Testis (tissue), 3 donors: Measurements from ENCODE around the gene MRNIP. TPM values are rescaled to one million over a fixed set of nuclear protein-coding genes. Genes with fewer than 3 reads are reported as not detected.

Source experiments
- DNase-seq: peaks from one replicate; pipeline ENCODE4 v3.0.0-alpha.2; 2019
- H3K27ac ChIP-seq, 2 donors: fragments of 200-600 bp; sonication (generic); one replicate each; pipeline ENCODE4 v1.5.1; 2019
- H3K27me3 ChIP-seq: fragments of 200-600 bp; sonication (generic); one replicate; pipeline ENCODE4 v1.5.1; 2019
- H3K36me3 ChIP-seq: fragments of 200-600 bp; sonication (generic); one replicate; pipeline ENCODE4 v1.5.1; 2017; ENCODE audit warnings: low read depth; ENCODE audit errors: missing control alignments
- H3K4me1 ChIP-seq: fragments of 200-600 bp; sonication (generic); one replicate; pipeline ENCODE4 v1.5.1; 2019
- H3K4me3 ChIP-seq, 2 donors: fragments of 200-600 bp; sonication (generic); one replicate each; pipeline ENCODE4 v1.5.1; 2017 to 2019
- H3K9me3 ChIP-seq: fragments of 200-600 bp; sonication (generic); one replicate; pipeline ENCODE4 v1.5.1; 2017
- CTCF ChIP-seq, 3 experiments: fragments of 450-650 bp in 2 of 3; fragments of 200-600 bp in 1 of 3; sonication (generic) in 1 of 3; IDR thresholded peaks; one replicate each; pipeline ENCODE4 v1.5.1; 2016 to 2019; ENCODE audit warnings: antibody characterized with exemption in 3 of 3, mild to moderate bottlenecking in 2 of 3, moderate library complexity in 1 of 3
- POLR2A ChIP-seq: fragments of 450-650 bp; IDR thresholded peaks from one replicate; pipeline ENCODE4 v1.6.1; 2017; ENCODE audit warnings: antibody characterized with exemption, mild to moderate bottlenecking, moderate library complexity
- WGBS, 2 donors: methylation state at CpG; one replicate each; pipeline ENCODE4 v1.1.5; 2018; 5-methylcytosine and 5-hydroxymethylcytosine counted together
- intact Hi-C: fragments of 100-400 bp; cut with DNase I; formaldehyde crosslinking; loops from one replicate; pipeline ENCODE4 v1.15.1; 2023; ENCODE audit warnings: low total_unique reads
- polyA plus RNA-seq: library from polyadenylated mRNA; stranded (reverse); fragments of 350-450 nt; fragmentation: Illumina TruSeq; extraction: RNeasy Lipid Tissue Mini Kit (QIAGEN cat#74804); gene quantifications from one replicate; pipeline ENCODE4 v1.2.3, GENCODE V29; 2014; ENCODE audit warnings: low read depth, low replicate concordance; ENCODE audit not compliant: insufficient read depth
- total RNA-seq, 2 donors: library from RNA; depleted of rRNA; stranded (reverse); fragments of >200 nt; gene quantifications; one replicate each; pipeline ENCODE4 v1.2.3, GENCODE V29; 2016

The MRNIP gene
- total and polyA plus RNA-seq, 3 donors from 2014 or later: 34.9 to 61.4 (median 58.7) TPM

GRCh38 chr5:179889885-179890284 lies 31.3 kb upstream of the MRNIP start:
- Histone ChIP-seq H3K36me3 (no peaks in the 10 kb centered on the region), H3K4me3 (no peak overlapping the region), H3K27ac (no peak overlapping the region), H3K9me3 (no peaks in the 10 kb centered on the region), H3K4me1 (no peaks in the 10 kb centered on the region), H3K27me3 (no peaks in the 10 kb centered on the region)
- TF ChIP-seq CTCF (IDR thresholded peaks at IDR 0.05) (no peak), POLR2A (no peak)
- 93 to 98% methylated on average over 13 of the region's 13 CpGs for WGBS, 2 donors
- intact Hi-C loops: no loop called here
- no peak for DNase-seq

GRCh38 chr5:179887802-179888201 lies 29.2 kb upstream of the MRNIP start:
- H3K36me3 ChIP-seq: peaks cover 3% of the 10 kb centered on the region
- 93 to 100% methylated on average over 1 to 6 of the region's 6 CpGs for WGBS, 2 donors

GRCh38 chr5:179887095-179887494 lies 28.5 kb upstream of the MRNIP start:
- DNase-seq: no peak
- H3K4me3 ChIP-seq: no peak overlapping the region
- TF ChIP-seq CTCF (IDR thresholded peaks at IDR 0.05) (no peak), POLR2A (no peak)
- WGBS, 2 donors: 94 to 98% methylated on average over 11 of the region's 11 CpGs
- intact Hi-C loops: no loop called here
- H3K9me3 ChIP-seq: no peaks in the 10 kb centered on the region
- no peak overlapping the region for H3K27ac ChIP-seq
- H3K4me1 ChIP-seq: no peaks in the 10 kb centered on the region
- H3K36me3 ChIP-seq: peaks cover 3% of the 10 kb centered on the region
- H3K27me3 ChIP-seq: no peaks in the 10 kb centered on the region

More at GRCh38 chr5:179887802-179888201, 29.2 kb upstream of the MRNIP start:
- Histone ChIP-seq H3K9me3 (no peaks in the 10 kb centered on the region), H3K4me3 (no peak overlapping the region), H3K4me1 (no peaks in the 10 kb centered on the region), H3K27me3 (no peaks in the 10 kb centered on the region), H3K27ac (no peak overlapping the region)
- intact Hi-C loops: no loop called here
- no peak for DNase-seq
- TF ChIP-seq CTCF (IDR thresholded peaks at IDR 0.05): no peak

GRCh38 chr5:179886190-179886911 lies 27.7 kb upstream of the MRNIP start:
- no peaks in the 10 kb centered on the region for H3K9me3 ChIP-seq
- no peaks in the 10 kb centered on the region for H3K4me1 ChIP-seq
- intact Hi-C loops: no loop called here
- TF ChIP-seq CTCF (IDR thresholded peaks at IDR 0.05): no peak
- TF ChIP-seq POLR2A: no peak
- no peak for DNase-seq
- no peak overlapping the region for H3K4me3 ChIP-seq
- H3K27ac ChIP-seq: no peak overlapping the region
- H3K27me3 ChIP-seq: no peaks in the 10 kb centered on the region
- 85 to 90% methylated on average over 14 of the region's 14 CpGs for WGBS, 2 donors
- peaks cover 3% of the 10 kb centered on the region for H3K36me3 ChIP-seq
